Fibroblast of pulmonary artery (primary cell): ENCODE data around the gene MCEMP1.

Experiments used
- DNase-seq: peaks from one replicate; pipeline ENCODE4 v3.0.0-alpha.2; 2010; ENCODE audit warnings: low read depth
- H3K4me3 ChIP-seq: replicated peaks from 2 replicates; pipeline ENCODE4 v1.5.1; 2011; ENCODE audit warnings: low read depth, mild to moderate bottlenecking, control low read depth, low read length, moderate library complexity
- TF ChIP-seq, protein P1 (sequence below): IDR thresholded peaks from 2 replicates; pipeline ENCODE4 v1.5.1; 2011; ENCODE audit warnings: mild to moderate bottlenecking, control low read depth, low read length, inconsistent platforms; ENCODE audit errors: missing control alignments

MCEMP1 gene

DNA sequence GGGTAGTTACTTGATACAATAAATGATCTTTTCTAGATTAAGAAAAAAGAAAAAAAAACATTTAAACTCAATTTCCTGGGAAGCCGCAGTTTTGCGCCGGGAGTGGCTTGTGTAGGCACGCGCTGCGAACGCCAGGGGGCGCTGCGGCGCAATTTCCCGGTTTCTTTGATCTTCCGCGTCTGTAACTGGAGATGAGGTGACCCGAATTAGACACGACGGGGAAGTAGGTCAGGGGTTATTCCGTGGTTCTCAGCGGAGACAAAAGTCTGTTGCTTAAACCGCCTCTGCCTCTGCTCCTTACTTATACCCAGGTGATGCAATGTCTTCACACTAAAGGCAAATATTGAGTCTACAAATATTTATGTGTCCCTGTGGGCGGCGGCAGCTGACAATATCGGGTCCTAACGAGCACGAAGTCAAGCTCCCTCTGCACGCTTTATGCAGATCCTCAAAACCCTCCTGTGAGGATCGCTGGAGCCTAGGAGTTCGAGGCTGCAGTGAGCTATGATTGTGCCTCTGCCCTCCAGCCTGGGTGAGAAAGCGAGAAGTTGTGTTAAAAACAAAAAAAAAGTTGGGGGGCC is 24.7 kb upstream of the MCEMP1 start:
- H3K4me3 ChIP-seq, result peak overlapping the region; percentile 19
- peak; percentile 71 for DNase-seq
- TF ChIP-seq, protein P1, sequence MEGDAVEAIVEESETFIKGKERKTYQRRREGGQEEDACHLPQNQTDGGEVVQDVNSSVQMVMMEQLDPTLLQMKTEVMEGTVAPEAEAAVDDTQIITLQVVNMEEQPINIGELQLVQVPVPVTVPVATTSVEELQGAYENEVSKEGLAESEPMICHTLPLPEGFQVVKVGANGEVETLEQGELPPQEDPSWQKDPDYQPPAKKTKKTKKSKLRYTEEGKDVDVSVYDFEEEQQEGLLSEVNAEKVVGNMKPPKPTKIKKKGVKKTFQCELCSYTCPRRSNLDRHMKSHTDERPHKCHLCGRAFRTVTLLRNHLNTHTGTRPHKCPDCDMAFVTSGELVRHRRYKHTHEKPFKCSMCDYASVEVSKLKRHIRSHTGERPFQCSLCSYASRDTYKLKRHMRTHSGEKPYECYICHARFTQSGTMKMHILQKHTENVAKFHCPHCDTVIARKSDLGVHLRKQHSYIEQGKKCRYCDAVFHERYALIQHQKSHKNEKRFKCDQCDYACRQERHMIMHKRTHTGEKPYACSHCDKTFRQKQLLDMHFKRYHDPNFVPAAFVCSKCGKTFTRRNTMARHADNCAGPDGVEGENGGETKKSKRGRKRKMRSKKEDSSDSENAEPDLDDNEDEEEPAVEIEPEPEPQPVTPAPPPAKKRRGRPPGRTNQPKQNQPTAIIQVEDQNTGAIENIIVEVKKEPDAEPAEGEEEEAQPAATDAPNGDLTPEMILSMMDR, result peak; percentile 96

GRCh38 chr19:7654401-7654800 is 22.5 kb upstream of the MCEMP1 start:
- TF ChIP-seq, protein P1, result no peak
- no peak for DNase-seq
- H3K4me3 ChIP-seq, result no peak overlapping the region

DNA sequence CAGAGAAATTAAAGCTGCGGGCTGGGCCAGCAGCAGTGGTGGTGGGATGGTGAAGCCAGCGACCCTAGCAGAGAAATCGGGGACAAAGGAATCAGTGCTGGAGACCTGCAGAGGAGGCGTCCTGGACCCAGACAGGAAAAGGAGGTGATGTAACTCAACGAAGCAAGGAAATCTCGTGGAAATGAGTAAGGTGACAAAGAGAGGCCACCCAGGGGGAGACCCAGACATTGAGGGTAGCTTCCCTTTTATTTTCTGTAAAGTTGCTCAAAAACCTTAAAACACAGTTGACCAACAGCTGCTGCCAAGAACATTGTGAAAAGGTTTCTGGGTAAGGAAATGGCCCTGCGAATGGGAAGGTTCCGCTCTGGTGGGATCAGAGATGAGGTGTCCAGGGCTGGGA is 21.3 kb upstream of the MCEMP1 start:
- H3K4me3 ChIP-seq, result no peak overlapping the region
- TF ChIP-seq, protein P1, result no peak
- DNase-seq, result no peak

DNA sequence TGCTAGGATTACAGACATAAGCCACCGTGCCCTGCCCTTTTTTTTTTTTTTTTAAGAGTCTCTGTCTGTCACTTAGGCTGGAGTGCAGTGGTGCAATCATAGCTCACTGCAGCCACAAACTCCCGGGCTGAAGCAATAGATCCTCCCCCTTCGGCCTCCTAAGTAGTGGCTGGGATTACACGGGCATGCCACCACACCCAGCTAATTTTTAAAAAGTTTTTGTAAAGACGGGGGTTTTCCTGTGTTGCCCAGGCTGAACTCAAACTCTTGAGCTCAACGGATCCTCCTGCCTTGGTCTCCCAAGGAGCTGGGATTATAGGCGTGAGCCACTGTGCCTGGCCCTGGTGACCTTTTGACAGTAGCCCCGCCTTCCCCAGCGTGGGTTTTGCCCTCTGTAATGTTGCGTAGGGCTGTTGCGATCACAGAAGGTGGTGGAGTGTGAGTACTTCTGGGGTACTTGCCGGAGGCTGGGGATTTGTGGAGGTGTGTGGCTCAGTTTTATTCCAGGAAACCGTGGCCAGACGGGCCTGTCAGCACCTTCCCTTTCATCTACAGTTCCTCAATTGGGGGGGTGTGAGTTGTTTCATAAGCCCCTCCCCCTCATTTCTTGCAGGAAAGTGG is 19.6 kb upstream of the MCEMP1 start:
- TF ChIP-seq, protein P1, result no peak
- no peak overlapping the region for H3K4me3 ChIP-seq
- DNase-seq, result no peak

DNA sequence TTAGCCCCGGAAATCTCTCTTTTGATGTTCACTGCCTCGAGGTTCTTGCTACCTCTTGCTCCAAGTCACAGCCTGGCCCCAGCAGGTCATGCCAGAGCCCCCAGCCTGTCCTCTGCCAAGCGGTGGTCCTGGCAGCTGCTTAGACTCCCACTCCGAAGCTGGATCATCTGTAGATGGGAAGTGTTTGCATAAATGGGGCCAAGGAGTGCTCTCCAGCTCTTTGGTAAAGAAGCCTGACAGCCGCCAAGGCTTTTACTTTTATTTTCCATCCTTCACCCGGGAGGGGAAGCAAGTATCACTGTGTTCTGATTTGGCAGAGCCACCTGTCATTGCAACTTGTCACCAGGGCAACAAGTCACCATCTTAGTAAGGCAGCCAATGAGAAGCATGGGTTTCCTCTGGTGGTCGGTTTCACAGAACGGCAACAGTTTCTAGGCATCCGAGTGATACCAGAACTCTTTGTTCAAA is 18.6 kb upstream of the MCEMP1 start:
- TF ChIP-seq, protein P1, result no peak
- DNase-seq, result no peak
- no peak overlapping the region for H3K4me3 ChIP-seq

DNA sequence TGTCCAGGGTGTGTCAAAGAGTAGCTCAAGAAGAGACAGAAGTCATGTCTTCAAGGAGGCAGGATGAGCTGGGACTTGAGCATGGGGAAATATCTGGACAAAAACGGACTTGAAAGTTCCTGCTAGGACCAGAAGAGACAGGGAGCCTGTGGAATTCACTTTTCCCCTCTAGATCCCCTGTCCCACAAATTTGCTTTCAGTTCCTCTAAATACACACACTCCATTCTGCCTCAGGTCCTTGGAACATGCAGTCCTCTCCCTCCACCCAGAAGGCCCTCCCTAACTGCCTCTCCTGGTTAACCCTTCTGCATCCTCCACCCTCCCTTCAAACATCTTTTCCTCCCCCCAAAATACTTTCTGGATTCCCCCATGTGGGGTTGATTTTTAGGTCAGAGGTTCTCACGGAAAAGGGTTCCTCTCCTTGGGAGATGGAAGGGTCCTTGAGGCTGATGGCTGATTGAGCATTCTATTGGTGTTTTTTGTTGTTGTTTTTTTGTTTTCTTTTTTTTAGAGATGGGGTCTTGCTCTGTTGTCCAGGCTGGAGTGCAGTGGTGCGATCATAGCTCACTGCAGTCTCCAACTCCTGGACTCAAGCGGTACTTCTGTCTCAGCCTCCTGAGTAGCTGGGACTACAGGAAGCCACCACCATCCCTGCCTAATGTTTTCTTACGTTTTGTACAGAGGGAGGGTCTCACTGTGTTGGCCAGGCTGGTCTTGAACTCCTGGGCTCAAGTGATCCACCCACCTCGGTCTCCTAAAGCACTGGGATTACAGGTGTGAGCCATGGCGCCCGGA is 14.9 kb upstream of the MCEMP1 start:
- TF ChIP-seq, protein P1, result no peak
- no peak for DNase-seq
- no peak overlapping the region for H3K4me3 ChIP-seq
